Neural crest cell (in vitro differentiated cells): ENCODE data around the gene XPNPEP1. TPM values are rescaled to one million over a fixed set of nuclear protein-coding genes. Genes with fewer than 3 reads are reported as not detected.

Experiments
- DNase-seq: peaks from one replicate; pipeline ENCODE4 v3.0.0; 2021; ENCODE audit warnings: low read depth, mixed read lengths, low spot score
- H3K27ac Mint-ChIP-seq: one replicate; pipeline ENCODE4 v1.8.0; 2021; ENCODE audit warnings: mild to moderate bottlenecking, mixed read lengths; ENCODE audit not compliant: unreplicated experiment
- H3K27me3 Mint-ChIP-seq: 2 replicates; pipeline ENCODE4 v1.8.0; 2021; ENCODE audit warnings: low read depth, mild to moderate bottlenecking, mixed read lengths
- H3K36me3 Mint-ChIP-seq: 2 replicates; pipeline ENCODE4 v1.8.0; 2021; ENCODE audit warnings: low read depth, mild to moderate bottlenecking, mixed read lengths
- H3K4me1 Mint-ChIP-seq: 2 replicates; pipeline ENCODE4 v1.8.0; 2021; ENCODE audit warnings: mixed read lengths
- H3K4me3 Mint-ChIP-seq: one replicate; pipeline ENCODE4 v1.8.0; 2021; ENCODE audit warnings: mild to moderate bottlenecking, mixed read lengths
- H3K9me3 Mint-ChIP-seq: 2 replicates; pipeline ENCODE4 v1.8.0; 2021; ENCODE audit warnings: mixed read lengths
- CTCF ChIP-seq: fragments of 200-600 bp; sonication (generic); conservative IDR thresholded peaks from 2 replicates; pipeline ENCODE4 v1.5.0; 2021; ENCODE audit warnings: antibody characterized with exemption, mild to moderate bottlenecking
- total RNA-seq: library from RNA; stranded (reverse); gene quantifications from 2 replicates; pipeline ENCODE4 v1.2.1, GENCODE V29; 2021

Gene XPNPEP1
- total RNA-seq, 1 donor from 2014 or later: 76.8 TPM

GRCh38 chr10:109894516-109894915 is 28.8 kb downstream of the XPNPEP1 start:
- Mint-ChIP-seq H3K36me3 (peaks cover 11% of the 10 kb centered on the region), H3K4me1 (peaks cover 22% of the 10 kb centered on the region), H3K27ac (no peak overlapping the region), H3K4me3 (no peak overlapping the region), H3K9me3 (no peaks in the 10 kb centered on the region), H3K27me3 (no peaks in the 10 kb centered on the region)
- DNase-seq: no peak
- TF ChIP-seq CTCF: no peak

- Mint-ChIP-seq H3K4me3 (no peak overlapping the region), H3K27ac (peak overlapping the region; percentile 99), H3K9me3 (no peaks in the 10 kb centered on the region), H3K4me1 (peaks cover 22% of the 10 kb centered on the region), H3K36me3 (peaks cover 12% of the 10 kb centered on the region), H3K27me3 (no peaks in the 10 kb centered on the region)
- no peak for TF ChIP-seq CTCF
- DNase-seq: no peak
Measured at GRCh38 chr10:109893386-109893785, 29.9 kb downstream of the XPNPEP1 start.

- Mint-ChIP-seq H3K4me1 (peaks cover 22% of the 10 kb centered on the region), H3K36me3 (peaks cover 13% of the 10 kb centered on the region), H3K27me3 (no peaks in the 10 kb centered on the region), H3K4me3 (no peak overlapping the region), H3K27ac (peak overlapping the region; percentile 99), H3K9me3 (no peaks in the 10 kb centered on the region)
- no peak for DNase-seq
- TF ChIP-seq CTCF: no peak
Measured at GRCh38 chr10:109892931-109893330, 30.4 kb downstream of the XPNPEP1 start.

DNA sequence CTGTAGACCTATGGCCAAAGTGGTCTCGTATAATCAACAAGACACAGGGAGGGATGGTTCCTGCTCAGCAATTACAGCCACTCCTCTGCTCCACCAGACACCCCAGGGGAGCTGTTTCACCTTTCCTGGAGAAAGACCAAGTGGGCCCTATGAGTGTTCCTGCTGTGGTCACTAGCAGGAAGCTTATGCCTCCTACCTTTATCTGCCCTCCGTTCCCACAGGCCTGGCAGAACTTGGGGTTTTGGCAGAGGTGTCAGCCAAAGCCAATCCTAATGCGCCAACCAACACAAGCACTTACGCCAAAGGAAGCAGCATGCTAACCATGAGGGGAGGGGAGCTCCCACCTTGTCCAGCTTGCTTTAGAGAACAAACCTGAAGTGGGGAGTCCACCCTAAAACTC is 31.2 kb downstream of the XPNPEP1 start:
- Mint-ChIP-seq H3K4me3 (no peak overlapping the region), H3K4me1 (peaks cover 22% of the 10 kb centered on the region), H3K36me3 (peaks cover 16% of the 10 kb centered on the region), H3K9me3 (no peaks in the 10 kb centered on the region), H3K27me3 (no peaks in the 10 kb centered on the region), H3K27ac (no peak overlapping the region)
- no peak for TF ChIP-seq CTCF
- no peak for DNase-seq

DNA sequence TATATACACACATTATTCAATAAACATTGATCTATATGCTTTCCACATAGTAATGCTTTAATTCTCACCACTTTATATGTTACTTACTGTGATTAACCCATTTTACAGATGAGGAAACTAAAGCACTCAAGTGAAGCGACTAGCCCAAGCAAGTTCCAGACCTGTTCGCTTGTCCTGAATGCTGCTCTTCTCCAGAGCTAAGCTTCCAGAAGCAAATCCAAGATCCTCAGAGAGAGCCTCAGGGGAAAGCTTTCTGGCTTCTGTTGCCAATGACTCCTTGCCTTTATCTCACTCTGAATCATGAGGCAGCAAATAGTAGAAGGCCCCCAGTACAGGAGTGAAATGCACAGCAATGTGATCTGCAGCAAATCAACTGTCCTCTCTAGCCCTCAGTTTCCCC is 32.2 kb downstream of the XPNPEP1 start:
- Mint-ChIP-seq H3K4me3 (no peak overlapping the region), H3K27me3 (no peaks in the 10 kb centered on the region), H3K9me3 (no peaks in the 10 kb centered on the region), H3K36me3 (peaks cover 11% of the 10 kb centered on the region), H3K27ac (no peak overlapping the region), H3K4me1 (peaks cover 22% of the 10 kb centered on the region)
- no peak for DNase-seq
- TF ChIP-seq CTCF: no peak

- Mint-ChIP-seq H3K4me1 (peaks cover 19% of the 10 kb centered on the region), H3K9me3 (no peaks in the 10 kb centered on the region), H3K4me3 (no peak overlapping the region), H3K27me3 (no peaks in the 10 kb centered on the region), H3K36me3 (peaks cover 14% of the 10 kb centered on the region), H3K27ac (no peak overlapping the region)
- no peak for DNase-seq
- no peak for TF ChIP-seq CTCF
Measured at GRCh38 chr10:109889867-109890266, 33.4 kb downstream of the XPNPEP1 start.
